GM12875 (cell line): Measurements from ENCODE around the gene C3orf70.
"Not testable (repeated sequence)": the region's sequence is repeated elsewhere in the genome, so short reads cannot be mapped to it uniquely, and the experiment has no call there.

Experiments
- H3K4me3 ChIP-seq: one replicate; pipeline ENCODE4 v1.5.1; 2011; ENCODE audit warnings: low read depth, low read length, control low read depth
- CTCF ChIP-seq: IDR thresholded peaks from 2 replicates; pipeline ENCODE4 v1.5.1; 2011; ENCODE audit warnings: low read depth, mild to moderate bottlenecking, control low read depth, inconsistent platforms, low read length, moderate library complexity, borderline replicate concordance; ENCODE audit not compliant: insufficient read depth

Gene C3orf70

GRCh38 chr3:185131602-185132256 is 21.1 kb downstream of the C3orf70 start:
- no peak for TF ChIP-seq CTCF
- no peak overlapping the region for H3K4me3 ChIP-seq

- H3K4me3 ChIP-seq, result no peak overlapping the region
- TF ChIP-seq CTCF, result no peak
Measured at GRCh38 chr3:185129083-185129482, 23.8 kb downstream of the C3orf70 start.

- TF ChIP-seq CTCF, result no peak
- H3K4me3 ChIP-seq, result no peak overlapping the region
Measured at GRCh38 chr3:185126201-185126600, 26.7 kb downstream of the C3orf70 start.

GRCh38 chr3:185120126-185120525 is 32.7 kb downstream of the C3orf70 start:
- no peak for TF ChIP-seq CTCF
- H3K4me3 ChIP-seq, result no peak overlapping the region

- H3K4me3 ChIP-seq, result no peak overlapping the region
- TF ChIP-seq CTCF, result no peak
Measured at GRCh38 chr3:185115371-185115770, 37.5 kb downstream of the C3orf70 start.

GRCh38 chr3:185114756-185115155 is 38.1 kb downstream of the C3orf70 start:
- H3K4me3 ChIP-seq, result no peak overlapping the region
- no peak for TF ChIP-seq CTCF

GRCh38 chr3:185112186-185112585 is 40.7 kb downstream of the C3orf70 start:
- no peak for TF ChIP-seq CTCF
- H3K4me3 ChIP-seq, result no peak overlapping the region

- not testable (repeated sequence) for H3K4me3 ChIP-seq
Measured at GRCh38 chr3:185109012-185109411, 43.8 kb downstream of the C3orf70 start.

- H3K4me3 ChIP-seq, result not testable (repeated sequence)
Measured at GRCh38 chr3:185106256-185106890, 46.5 kb downstream of the C3orf70 start.
